Sigmoid colon (tissue), 7 donors: ENCODE data around the gene CAMTA1. TPM values are rescaled to one million over a fixed set of nuclear protein-coding genes. Genes with fewer than 3 reads are reported as not detected.

Experiments
- DNase-seq: peaks from one replicate; pipeline ENCODE4 v3.0.0-alpha.2; 2019
- H3K27ac ChIP-seq, 4 donors: fragments of 200-600 bp; sonication (generic); one replicate each; pipeline ENCODE4 v1.5.1; 2016 to 2019; ENCODE audit warnings: mild to moderate bottlenecking in 1 of 4
- H3K27me3 ChIP-seq, 3 donors: fragments of 200-600 bp; sonication (generic); one replicate each; pipeline ENCODE4 v1.5.1; 2019; ENCODE audit warnings: mild to moderate bottlenecking in 1 of 3
- H3K36me3 ChIP-seq, 4 donors: fragments of 200-600 bp; sonication (generic); one replicate each; pipeline ENCODE4 v1.5.1; 2016 to 2019
- H3K4me1 ChIP-seq, 4 donors: fragments of 200-600 bp; sonication (generic); one replicate each; pipeline ENCODE4 v1.5.1; 2017 to 2019
- H3K4me3 ChIP-seq, 4 donors: fragments of 200-600 bp; sonication (generic); one replicate each; pipeline ENCODE4 v1.5.1; 2017 to 2019; ENCODE audit warnings: mild to moderate bottlenecking in 2 of 4, moderate library complexity in 1 of 4
- H3K9me3 ChIP-seq, 4 donors: fragments of 200-600 bp in 3 of 4; sonication (generic) in 3 of 4; one replicate each; pipeline versions ENCODE4 v1.5.1 to v1.6.1; 2013 to 2019
- CTCF ChIP-seq, 4 experiments: fragments of 450-650 bp in 3 of 4; fragments of 200-600 bp in 1 of 4; IDR thresholded peaks; one replicate each; pipeline ENCODE4 v1.5.1; 2016 to 2019; ENCODE audit warnings: antibody characterized with exemption in 4 of 4, mild to moderate bottlenecking in 3 of 4, moderate library complexity in 2 of 4
- EP300 ChIP-seq, 4 donors: sonication (generic); formaldehyde crosslinking; IDR thresholded peaks; one replicate each; pipeline ENCODE4 v1.6.1; 2017; ENCODE audit warnings: antibody characterized with exemption in 4 of 4
- POLR2A ChIP-seq, 2 donors: fragments of 450-650 bp; IDR thresholded peaks; one replicate each; pipeline ENCODE4 v1.6.1; 2016; ENCODE audit warnings: antibody characterized with exemption in 2 of 2, mild to moderate bottlenecking in 2 of 2, moderate library complexity in 2 of 2
- POLR2AphosphoS5 ChIP-seq, 4 donors: sonication (generic); formaldehyde crosslinking; IDR thresholded peaks; one replicate each; pipeline ENCODE4 v1.6.1; 2017; ENCODE audit warnings: antibody characterized with exemption in 4 of 4
- WGBS, 2 donors: extraction: QIAGEN DNeasy Blood & Tissue Kit; methylation state at CpG; one replicate each; pipeline ENCODE4 v1.1.7; 2013; 5-methylcytosine and 5-hydroxymethylcytosine counted together
- intact Hi-C: fragments of 100-400 bp; cut with DNase I; formaldehyde crosslinking; loops from one replicate; pipeline ENCODE4 v1.15.1; 2023
- polyA plus RNA-seq, 3 donors: library from polyadenylated mRNA; stranded (reverse); fragments of 200-250 nt; gene quantifications; one replicate each; pipeline ENCODE4 v1.2.3, GENCODE V29; 2013
- total RNA-seq, 4 donors: library from RNA; depleted of rRNA; stranded (reverse); fragments of >200 nt; gene quantifications; one replicate each; pipeline ENCODE4 v1.1.0, GENCODE V29; 2016
- donor health status: healthy with polysubstance abuse.
- donor health status: Bipolar disorder and iron deficiency.
- donor health status: healthy.

Gene CAMTA1
- total and polyA plus RNA-seq, 7 donors = 97.9 to 196 (median 177) TPM

- H3K4me1 ChIP-seq = peaks cover 0 to 9% (median 4%) of the 10 kb centered on the region in 4 donors
- no peaks in the 10 kb centered on the region for H3K9me3 ChIP-seq
- no peaks in the 10 kb centered on the region for H3K36me3 ChIP-seq
- no peaks in the 10 kb centered on the region for H3K27me3 ChIP-seq
- intact Hi-C loops = no loop called here
- no peak for DNase-seq
- H3K27ac ChIP-seq = no peak overlapping the region
- TF ChIP-seq POLR2AphosphoS5 (IDR thresholded peaks at IDR 0.05) (no peak), EP300 (IDR thresholded peaks at IDR 0.05) (no peak), POLR2A (IDR thresholded peaks at IDR 0.05) (no peak), CTCF (IDR thresholded peaks at IDR 0.05) (no peak)
- WGBS, 2 donors = 91 to 94% methylated on average over 8 of the region's 8 CpGs
- H3K4me3 ChIP-seq = no peak overlapping the region
Observed at GRCh38 chr1:7350804-7351203, 565.5 kb downstream of the CAMTA1 start.

- no peak overlapping the region for H3K27ac ChIP-seq
- H3K36me3 ChIP-seq = no peaks in the 10 kb centered on the region
- TF ChIP-seq EP300 (IDR thresholded peaks at IDR 0.05) (no peak), POLR2A (IDR thresholded peaks at IDR 0.05) (no peak), POLR2AphosphoS5 (IDR thresholded peaks at IDR 0.05) (no peak), CTCF (IDR thresholded peaks at IDR 0.05) (no peak)
- H3K27me3 ChIP-seq = no peaks in the 10 kb centered on the region
- 84 to 86% methylated on average over 13 of the region's 13 CpGs for whole genome bisulfite sequencing, 2 donors
- no peak for DNase-seq
- no peaks in the 10 kb centered on the region for H3K9me3 ChIP-seq
- H3K4me1 ChIP-seq = peaks cover 0 to 9% (median 4%) of the 10 kb centered on the region in 4 donors
- intact Hi-C loops = no loop called here
- no peak overlapping the region for H3K4me3 ChIP-seq
Observed at GRCh38 chr1:7351649-7352048, 566.4 kb downstream of the CAMTA1 start.

- Histone ChIP-seq H3K27me3 (no peaks in the 10 kb centered on the region), H3K4me3 (no peak overlapping the region), H3K27ac (no peak overlapping the region), H3K36me3 (no peaks in the 10 kb centered on the region), H3K9me3 (no peaks in the 10 kb centered on the region), H3K4me1 (peaks cover 0 to 9% (median 4%) of the 10 kb centered on the region in 4 donors)
- 95 to 96% methylated on average over 4 of the region's 4 CpGs for WGBS, 2 donors
- no peak for TF ChIP-seq POLR2A (IDR thresholded peaks at IDR 0.05)
- TF ChIP-seq POLR2AphosphoS5 (IDR thresholded peaks at IDR 0.05) = no peak
- no peak for TF ChIP-seq CTCF (IDR thresholded peaks at IDR 0.05)
- no peak for TF ChIP-seq EP300 (IDR thresholded peaks at IDR 0.05)
- DNase-seq = no peak
- intact Hi-C loops = no loop called here
Observed at GRCh38 chr1:7352364-7352763, 567.1 kb downstream of the CAMTA1 start.

GRCh38 chr1:7352974-7353373 lies 567.7 kb downstream of the CAMTA1 start:
- no peak overlapping the region for H3K4me3 ChIP-seq
- no peaks in the 10 kb centered on the region for H3K9me3 ChIP-seq
- H3K4me1 ChIP-seq = peaks cover 0 to 9% (median 4%) of the 10 kb centered on the region in 4 donors
- intact Hi-C loops = no loop called here
- H3K27ac ChIP-seq = no peak overlapping the region
- TF ChIP-seq CTCF (IDR thresholded peaks at IDR 0.05) = no peak
- no peak for TF ChIP-seq POLR2A (IDR thresholded peaks at IDR 0.05)
- no peak for TF ChIP-seq EP300 (IDR thresholded peaks at IDR 0.05)
- TF ChIP-seq POLR2AphosphoS5 (IDR thresholded peaks at IDR 0.05) = no peak
- H3K27me3 ChIP-seq = no peaks in the 10 kb centered on the region
- 54 to 75% methylated on average over 4 of the region's 4 CpGs for WGBS, 2 donors
- no peak for DNase-seq
- no peaks in the 10 kb centered on the region for H3K36me3 ChIP-seq

- H3K9me3 ChIP-seq = no peaks in the 10 kb centered on the region
- H3K36me3 ChIP-seq = no peaks in the 10 kb centered on the region
- no peaks in the 10 kb centered on the region for H3K27me3 ChIP-seq
- no peak overlapping the region for H3K27ac ChIP-seq
- peaks cover 0 to 9% (median 4%) of the 10 kb centered on the region in 4 donors for H3K4me1 ChIP-seq
- H3K4me3 ChIP-seq = no peak overlapping the region
- WGBS, 2 donors = 96% methylated on average over 2 of the region's 2 CpGs
- intact Hi-C loops = no loop called here
- no peak for DNase-seq
- TF ChIP-seq POLR2A (IDR thresholded peaks at IDR 0.05) (no peak), POLR2AphosphoS5 (IDR thresholded peaks at IDR 0.05) (no peak)
Observed at GRCh38 chr1:7355646-7356045, 570.4 kb downstream of the CAMTA1 start.
